ENCODE measurements around the gene ZNF530.

DNA sequence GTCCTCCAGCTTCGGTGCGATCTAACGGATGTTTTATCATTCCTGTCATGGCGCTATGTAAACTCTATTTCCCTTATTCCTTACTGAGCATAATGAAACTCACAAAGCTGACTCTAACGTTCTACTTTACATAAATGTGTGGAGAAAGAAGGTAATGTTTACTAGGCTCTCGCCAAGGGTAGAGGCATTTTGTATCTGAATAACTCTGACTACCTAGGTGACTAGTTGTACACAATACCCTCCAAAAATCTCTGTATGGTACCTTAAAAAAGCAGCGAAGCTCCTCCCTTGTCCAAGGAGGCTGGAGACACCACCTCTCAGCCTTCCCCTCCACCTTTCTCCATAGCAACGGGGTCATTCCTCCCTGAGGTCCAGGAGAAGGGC, 316 bp upstream of the ZNF530 start:
- TF ChIP-seq CTCF (IDR thresholded peaks at IDR 0.05): no peak
- no peak for TF ChIP-seq POLR2A (IDR thresholded peaks at IDR 0.05)
